ENCODE results near the gene ZP1. TPM values are rescaled to one million over a fixed set of nuclear protein-coding genes. Genes with fewer than 3 reads are reported as not detected.

The ZP1 gene
- total and polyA plus RNA-seq, 12 donors, result 0.16 to 0.51 (median 0.33) TPM; not detected in 7

GRCh38 chr11:60867871-60868681 lies 734 bp downstream of the ZP1 start:
- H3K4me3 ChIP-seq, result no peak overlapping the region
- ATAC-seq, result no peak
- no peaks in the 10 kb centered on the region for H3K27me3 ChIP-seq
- H3K27ac ChIP-seq, result no peak overlapping the region
- intact Hi-C loops (cut with DNase I), result no loop called here
- H3K36me3 ChIP-seq, result no peaks in the 10 kb centered on the region
- 87 to 91% methylated on average over 10 of the region's 10 CpGs for WGBS, 2 donors
- TF ChIP-seq CTCF (IDR thresholded peaks at IDR 0.05), result no peak
- no peak for DNase-seq
- H3K4me1 ChIP-seq, result peaks cover 3 to 44% (median 30%) of the 10 kb centered on the region in 9 donors
- no peaks in the 10 kb centered on the region for H3K9me3 ChIP-seq

- no peak overlapping the region for H3K27ac ChIP-seq
- no peak for ATAC-seq
- H3K4me1 ChIP-seq, result peaks cover 3 to 52% (median 36%) of the 10 kb centered on the region in 9 donors
- H3K4me3 ChIP-seq, result no peak overlapping the region
- no peaks in the 10 kb centered on the region for H3K9me3 ChIP-seq
- 81 to 88% methylated on average over 10 of the region's 10 CpGs for WGBS, 2 donors
- DNase-seq, result no peak
- intact Hi-C loops (cut with DNase I), result no loop called here
- H3K27me3 ChIP-seq, result no peaks in the 10 kb centered on the region
- H3K36me3 ChIP-seq, result no peaks in the 10 kb centered on the region
- TF ChIP-seq CTCF (IDR thresholded peaks at IDR 0.05), result no peak
These were observed 1.5 kb downstream of the ZP1 start for GRCh38 chr11:60868682-60869450.

GRCh38 chr11:60869451-60869825 lies 2.1 kb downstream of the ZP1 start:
- Histone ChIP-seq H3K36me3 (no peaks in the 10 kb centered on the region), H3K4me1 (peaks cover 3 to 58% (median 38%) of the 10 kb centered on the region in 9 donors), H3K4me3 (no peak overlapping the region), H3K27ac (no peak overlapping the region), H3K9me3 (no peaks in the 10 kb centered on the region), H3K27me3 (no peaks in the 10 kb centered on the region)
- DNase-seq (no peak), ATAC-seq (no peak)
- TF ChIP-seq CTCF (IDR thresholded peaks at IDR 0.05), result no peak
- 94 to 95% methylated on average over 7 of the region's 7 CpGs for WGBS, 2 donors
- intact Hi-C loops (cut with DNase I), result no loop called here

GRCh38 chr11:60870276-60870675 lies 2.9 kb downstream of the ZP1 start:
- intact Hi-C loops (cut with DNase I), result no loop called here
- H3K4me3 ChIP-seq, result no peak overlapping the region
- TF ChIP-seq CTCF (IDR thresholded peaks at IDR 0.05), result no peak
- DNase-seq (no peak), ATAC-seq (no peak)
- peaks cover 3 to 61% (median 38%) of the 10 kb centered on the region in 9 donors for H3K4me1 ChIP-seq
- WGBS, 2 donors, result 75 to 78% methylated on average over 3 of the region's 3 CpGs
- no peak overlapping the region for H3K27ac ChIP-seq
- no peaks in the 10 kb centered on the region for H3K27me3 ChIP-seq
- no peaks in the 10 kb centered on the region for H3K36me3 ChIP-seq
- no peaks in the 10 kb centered on the region for H3K9me3 ChIP-seq
